Keratinocyte (primary cell): ENCODE data around the gene SELENOT. TPM values are rescaled to one million over a fixed set of nuclear protein-coding genes. Genes with fewer than 3 reads are reported as not detected.

Experiments used
- DNase-seq: peaks from one replicate; pipeline ENCODE4 v3.0.0-alpha.2; 2011; ENCODE audit warnings: low read depth, missing footprints, low spot score
- FAIRE-seq: peaks from 2 replicates; lab custom pipeline; 2011; peaks lifted over from hg19 to GRCh38; lab: Jason Lieb, UNC
- H2AFZ ChIP-seq: 2 replicates; pipeline ENCODE4 v1.6.0; 2012; ENCODE audit warnings: low read length, control low read depth, inconsistent platforms; ENCODE audit not compliant: control insufficient read depth
- H3K27ac ChIP-seq: 2 replicates; pipeline ENCODE4 v1.5.1; 2011; ENCODE audit warnings: low read length; ENCODE audit not compliant: control insufficient read depth, insufficient read depth
- H3K27me3 ChIP-seq: 3 replicates; pipeline ENCODE4 v1.6.0; 2011; ENCODE audit warnings: low read length; ENCODE audit not compliant: control insufficient read depth, insufficient read depth; ENCODE audit errors: extremely low read depth
- H3K36me3 ChIP-seq, 2 experiments: 2 replicates in 1 of 2; 3 replicates in 1 of 2; pipeline ENCODE4 v1.5.1; 2011; ENCODE audit warnings: low read length in 2 of 2, mild to moderate bottlenecking in 1 of 2; ENCODE audit not compliant: control insufficient read depth in 2 of 2, insufficient read depth in 2 of 2; ENCODE audit errors: extremely low read depth in 1 of 2
- H3K4me1 ChIP-seq: 3 replicates; pipeline ENCODE4 v1.5.1; 2011; ENCODE audit warnings: low read length; ENCODE audit not compliant: control insufficient read depth, insufficient read depth; ENCODE audit errors: extremely low read depth
- H3K4me2 ChIP-seq: 3 replicates; pipeline ENCODE4 v1.6.0; 2011; ENCODE audit warnings: low read depth, low read length; ENCODE audit not compliant: control insufficient read depth, insufficient read depth; ENCODE audit errors: extremely low read depth
- H3K4me3 ChIP-seq, 3 experiments: fragments of 200-600 bp in 1 of 3; sonication (generic) in 1 of 3; 2 replicates in 2 of 3; 3 replicates in 1 of 3; pipeline ENCODE4 v1.5.1; 2011 to 2016; ENCODE audit warnings: low read length in 3 of 3, mild to moderate bottlenecking in 3 of 3, control low read depth in 2 of 3, inconsistent platforms in 1 of 3, low read depth in 1 of 3, mixed read lengths in 1 of 3, mixed run types in 1 of 3, moderate library complexity in 1 of 3; ENCODE audit not compliant: control insufficient read depth in 2 of 3, insufficient read depth in 2 of 3; ENCODE audit errors: extremely low read depth in 1 of 3
- H3K79me2 ChIP-seq: 2 replicates; pipeline ENCODE4 v1.6.0; 2012; ENCODE audit warnings: low read length; ENCODE audit not compliant: control insufficient read depth, insufficient read depth
- H3K9ac ChIP-seq: 3 replicates; pipeline ENCODE4 v1.6.0; 2011; ENCODE audit warnings: low read length; ENCODE audit not compliant: control insufficient read depth, insufficient read depth; ENCODE audit errors: extremely low read depth
- H3K9me1 ChIP-seq: 3 replicates; pipeline ENCODE4 v1.6.0; 2011; ENCODE audit warnings: low read length; ENCODE audit not compliant: control insufficient read depth, insufficient read depth; ENCODE audit errors: extremely low read depth
- H3K9me3 ChIP-seq: 2 replicates; pipeline ENCODE4 v1.5.1; 2012; ENCODE audit warnings: low read depth, low read length; ENCODE audit not compliant: control insufficient read depth
- H4K20me1 ChIP-seq: 3 replicates; pipeline ENCODE4 v1.6.0; 2011; ENCODE audit warnings: low read length; ENCODE audit not compliant: control insufficient read depth, insufficient read depth; ENCODE audit errors: extremely low read depth
- CTCF ChIP-seq, 3 experiments: IDR thresholded peaks in 1 of 3; conservative IDR thresholded peaks in 1 of 3; optimal IDR thresholded peaks in 1 of 3; 2 replicates in 2 of 3; 3 replicates in 1 of 3; pipeline versions ENCODE3 to v1.5.1; 2011; ENCODE audit warnings: low read length in 3 of 3, mild to moderate bottlenecking in 3 of 3, moderate library complexity in 2 of 3, control low read depth in 1 of 3, inconsistent platforms in 1 of 3; ENCODE audit not compliant: insufficient read depth in 2 of 3; ENCODE audit errors: extremely low read depth in 1 of 3
- EZH2 ChIP-seq: IDR thresholded peaks from one replicate; pipeline ENCODE4 v1.6.1; 2012; ENCODE audit warnings: inconsistent platforms, mild to moderate bottlenecking, low read length, moderate library complexity
- dilution Hi-C: fragments of 300-500 bp; cut with MboI; formaldehyde crosslinking; loops from one replicate; pipeline ENCODE4 v1.7.0; 2020; ENCODE audit warnings: low sequenced_read_pairs; ENCODE audit not compliant: extremely low pct_ligation_motif_present
- polyA plus RNA-seq, 5 experiments: library from polyadenylated mRNA; depleted of rRNA in 3 of 5; stranded (reverse) in 3 of 5; stranded (forward) in 1 of 5; unstranded in 1 of 5; fragments of >200 nt; gene quantifications; 1 replicate in 1 of 5; 2 replicates in 3 of 5; 3 replicates in 1 of 5; pipeline versions ENCODE4 v1.2.1 to v1.2.3, GENCODE V29; 2011 to 2012; ENCODE audit warnings: missing spikeins in 2 of 5, low read depth in 1 of 5, low replicate concordance in 1 of 5

The SELENOT gene
- polyA plus RNA-seq, 1 donor (not counting 4 experiments of a cell fraction or from before 2014, with no cell fraction given) = 597 TPM

- no peak overlapping the region for H3K27ac ChIP-seq
- H3K79me2 ChIP-seq = peaks cover 94% of the 10 kb centered on the region
- no peak for DNase-seq
- dilution Hi-C loops = no loop called here
- H3K27me3 ChIP-seq = no peaks in the 10 kb centered on the region
- H3K4me1 ChIP-seq = peaks cover 2% of the 10 kb centered on the region
- H3K9me1 ChIP-seq = no peaks in the 10 kb centered on the region
- TF ChIP-seq EZH2 = no peak
- no peak for TF ChIP-seq CTCF (optimal IDR thresholded peaks at IDR 0.05 in 1 of 3, IDR thresholded peaks at IDR 0.05 in 1 of 3, conservative IDR thresholded peaks at IDR 0.05 in 1 of 3; ENCODE audit: extremely low read depth in 1 of 3, insufficient read depth in 2 of 3, low read length in 3 of 3)
- H3K9me3 ChIP-seq = no peaks in the 10 kb centered on the region
- H3K9ac ChIP-seq = no peak overlapping the region
- H4K20me1 ChIP-seq = peaks cover 8% of the 10 kb centered on the region
- H3K4me3 ChIP-seq = no peak overlapping the region
- no peak overlapping the region for H2AFZ ChIP-seq
- H3K4me2 ChIP-seq = no peak overlapping the region
- FAIRE-seq = no peak
- H3K36me3 ChIP-seq = peaks cover 0 to 9% of the 10 kb centered on the region in 2 experiments
Measured at GRCh38 chr3:150609988-150610387, 6.9 kb downstream of the SELENOT start.

- Histone ChIP-seq H4K20me1 (peaks cover 8% of the 10 kb centered on the region), H3K4me2 (no peak overlapping the region), H3K36me3 (peaks cover 0 to 9% of the 10 kb centered on the region in 2 experiments), H3K27ac (no peak overlapping the region), H3K79me2 (peaks cover 86% of the 10 kb centered on the region), H3K4me3 (no peak overlapping the region), H3K4me1 (no peaks in the 10 kb centered on the region), H3K9me1 (no peaks in the 10 kb centered on the region), H3K9me3 (no peaks in the 10 kb centered on the region), H2AFZ (no peak overlapping the region), H3K27me3 (no peaks in the 10 kb centered on the region), H3K9ac (no peak overlapping the region)
- peak; percentile 13 for FAIRE-seq
- no peak for TF ChIP-seq CTCF (optimal IDR thresholded peaks at IDR 0.05 in 1 of 3, IDR thresholded peaks at IDR 0.05 in 1 of 3, conservative IDR thresholded peaks at IDR 0.05 in 1 of 3; ENCODE audit: extremely low read depth in 1 of 3, insufficient read depth in 2 of 3, low read length in 3 of 3)
- no peak for TF ChIP-seq EZH2
- no peak for DNase-seq
- dilution Hi-C loops = no loop called here
Measured at GRCh38 chr3:150610785-150611184, 7.7 kb downstream of the SELENOT start.
